GM19324 (cell line): Measurements from ENCODE around the gene ZBTB47.

Experiments
- ATAC-seq: cut with Tn5 transposase; IDR thresholded peaks from one replicate; pipeline ENCODE4 v1.9.1; 2021; ENCODE audit warnings: mild to moderate bottlenecking, moderate library complexity; ENCODE audit not compliant: unreplicated experiment, low FRiP score

Gene ZBTB47

GRCh38 chr3:42682301-42683070 lies 29.0 kb downstream of the ZBTB47 start:
- no peak for ATAC-seq

GRCh38 chr3:42683875-42684598 lies 30.5 kb downstream of the ZBTB47 start:
- ATAC-seq, result no peak

GRCh38 chr3:42684632-42685362 lies 31.3 kb downstream of the ZBTB47 start:
- no peak for ATAC-seq

- no peak for ATAC-seq
These were observed 31.9 kb downstream of the ZBTB47 start, which contains the start of gene KLHL40 for GRCh38 chr3:42685363-42685881. Gene KLHL40 (plus strand): TSS chr3:42685537. CDS start chr3:42685619, 82 bp downstream.

GRCh38 chr3:42685891-42686820 lies 32.7 kb downstream of the ZBTB47 start:
- ATAC-seq, result no peak

- no peak for ATAC-seq
These were observed 33.5 kb downstream of the ZBTB47 start for GRCh38 chr3:42686832-42687650.

- ATAC-seq, result no peak
These were observed 34.5 kb downstream of the ZBTB47 start for GRCh38 chr3:42688016-42688415.

- ATAC-seq, result no peak
These were observed 35.3 kb downstream of the ZBTB47 start for GRCh38 chr3:42688487-42689420.

GRCh38 chr3:42689421-42690014 lies 36.0 kb downstream of the ZBTB47 start:
- ATAC-seq, result no peak

- no peak for ATAC-seq
These were observed 36.7 kb downstream of the ZBTB47 start for GRCh38 chr3:42690191-42690590.

GRCh38 chr3:42690766-42691680 lies 37.5 kb downstream of the ZBTB47 start:
- ATAC-seq, result no peak

- ATAC-seq, result no peak
These were observed 38.5 kb downstream of the ZBTB47 start for GRCh38 chr3:42691816-42692666.

GRCh38 chr3:42692667-42693529 lies 39.4 kb downstream of the ZBTB47 start:
- no peak for ATAC-seq

- no peak for ATAC-seq
These were observed 40.0 kb downstream of the ZBTB47 start for GRCh38 chr3:42693530-42693930.

GRCh38 chr3:42694366-42694765 lies 40.9 kb downstream of the ZBTB47 start:
- no peak for ATAC-seq
